ENCODE results near the gene MIA2.

DNA sequence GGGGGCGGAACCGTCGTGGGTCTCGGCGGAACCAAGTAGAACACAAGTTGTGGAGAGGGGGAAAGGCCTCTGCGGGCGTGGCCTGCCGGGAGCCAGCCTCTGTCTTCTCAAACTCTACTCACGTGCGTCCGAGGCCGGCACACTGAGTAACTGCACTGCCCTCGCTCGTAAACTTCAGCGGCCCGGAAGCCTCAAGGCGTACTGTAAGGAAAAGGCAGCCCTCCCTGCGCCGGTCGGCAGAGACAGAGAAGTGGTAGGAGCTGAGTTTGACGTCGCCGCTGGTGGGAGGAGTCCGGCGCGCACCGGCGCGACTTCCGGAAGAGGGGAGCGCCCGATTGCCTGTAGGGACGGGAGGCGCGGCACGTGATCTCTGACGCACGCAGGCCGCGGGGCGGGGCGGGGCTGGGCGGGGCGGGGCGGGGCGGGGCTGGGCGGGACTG lies 198.5 kb downstream of the MIA2 start, which contains the start of gene FBXO33:
- TF ChIP-seq, protein P1, sequence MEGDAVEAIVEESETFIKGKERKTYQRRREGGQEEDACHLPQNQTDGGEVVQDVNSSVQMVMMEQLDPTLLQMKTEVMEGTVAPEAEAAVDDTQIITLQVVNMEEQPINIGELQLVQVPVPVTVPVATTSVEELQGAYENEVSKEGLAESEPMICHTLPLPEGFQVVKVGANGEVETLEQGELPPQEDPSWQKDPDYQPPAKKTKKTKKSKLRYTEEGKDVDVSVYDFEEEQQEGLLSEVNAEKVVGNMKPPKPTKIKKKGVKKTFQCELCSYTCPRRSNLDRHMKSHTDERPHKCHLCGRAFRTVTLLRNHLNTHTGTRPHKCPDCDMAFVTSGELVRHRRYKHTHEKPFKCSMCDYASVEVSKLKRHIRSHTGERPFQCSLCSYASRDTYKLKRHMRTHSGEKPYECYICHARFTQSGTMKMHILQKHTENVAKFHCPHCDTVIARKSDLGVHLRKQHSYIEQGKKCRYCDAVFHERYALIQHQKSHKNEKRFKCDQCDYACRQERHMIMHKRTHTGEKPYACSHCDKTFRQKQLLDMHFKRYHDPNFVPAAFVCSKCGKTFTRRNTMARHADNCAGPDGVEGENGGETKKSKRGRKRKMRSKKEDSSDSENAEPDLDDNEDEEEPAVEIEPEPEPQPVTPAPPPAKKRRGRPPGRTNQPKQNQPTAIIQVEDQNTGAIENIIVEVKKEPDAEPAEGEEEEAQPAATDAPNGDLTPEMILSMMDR (IDR thresholded peaks at IDR 0.05; ENCODE audit: poor library complexity), result no peak
- no peak for TF ChIP-seq EZH2 (IDR thresholded peaks at IDR 0.05; ENCODE audit: borderline replicate concordance)

All from hepatocyte (in vitro differentiated cells).